Stimulated activated CD4-positive, alpha-beta T cell treated with anti-CD3 and anti-CD28 coated beads, Interleukin-1b, Interleukin-23, amount 100 ng/mL, for 24 hours (primary cell): ENCODE results near the gene SLC35A5.

Source experiments
- DNase-seq, 4 experiments: peaks; one replicate each; pipeline ENCODE4 v3.0.0-alpha.2; 2020; ENCODE audit warnings: low read depth in 4 of 4, low spot score in 1 of 4

SLC35A5 gene

DNA sequence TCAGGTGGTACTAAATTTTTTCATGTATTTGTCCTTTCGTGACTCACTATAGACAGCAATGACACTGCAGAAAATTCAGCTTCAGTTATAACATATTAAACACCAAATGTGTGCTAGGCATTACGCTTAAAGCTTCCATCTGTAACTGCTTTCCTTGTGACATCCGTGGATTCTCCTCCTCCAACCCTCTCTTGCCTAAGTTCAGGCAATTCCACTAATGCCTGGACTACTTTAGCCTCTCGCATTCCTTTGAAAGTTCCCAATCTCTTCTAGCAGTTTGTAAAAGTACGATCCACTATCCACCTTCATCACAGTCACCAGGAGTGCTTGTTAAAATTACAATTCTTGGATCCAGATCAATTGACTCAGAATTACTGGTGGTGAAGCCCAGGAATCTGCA lies 61.4 kb downstream of the SLC35A5 start:
- DNase-seq, result no peak

DNA sequence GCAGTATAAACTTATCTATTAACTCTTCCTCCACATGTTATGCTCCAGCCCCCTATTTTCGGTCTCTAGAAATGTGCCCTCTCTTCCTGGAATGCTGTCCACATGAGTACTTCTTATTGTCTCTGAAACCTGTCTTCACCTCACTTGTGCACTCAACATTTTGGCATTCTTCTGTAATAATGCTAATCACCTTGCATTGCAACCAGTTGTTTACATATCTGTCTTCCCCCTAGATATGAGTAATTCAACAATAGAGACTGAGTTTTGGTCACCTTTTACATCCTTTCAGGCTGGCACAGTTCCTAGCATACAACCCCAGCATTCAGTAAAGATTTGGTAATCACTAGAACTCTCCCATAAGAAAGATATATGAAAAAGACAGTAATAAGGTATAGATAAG lies 61.9 kb downstream of the SLC35A5 start:
- DNase-seq, result no peak

- DNase-seq, result no peak
Measured at GRCh38 chr3:112627419-112627818, 65.6 kb downstream of the SLC35A5 start.

DNA sequence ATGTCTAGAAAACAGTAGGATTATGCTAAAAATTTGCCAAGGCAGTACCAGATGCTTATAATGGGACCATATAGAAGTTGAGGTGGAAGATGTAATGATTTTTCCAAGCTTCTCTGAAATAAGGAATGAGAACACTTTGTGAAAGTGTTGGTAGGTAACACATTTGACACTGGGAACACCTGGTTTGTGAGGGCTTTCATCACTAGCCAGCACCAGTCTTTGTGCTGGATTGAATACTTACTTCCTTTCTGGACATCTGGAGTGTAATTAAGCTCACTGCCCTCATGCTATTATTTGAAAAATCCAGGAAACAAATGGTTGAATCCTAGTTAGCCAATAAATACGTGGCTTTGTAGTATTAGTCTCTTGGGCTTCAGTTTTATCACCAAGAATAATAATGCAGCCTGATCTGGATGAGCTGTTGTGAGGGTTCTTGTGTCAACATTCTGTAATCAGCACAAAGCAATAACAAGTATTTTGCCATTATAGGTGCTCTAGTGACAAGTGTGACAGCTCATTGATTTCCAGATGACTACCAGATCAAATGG lies 66.1 kb downstream of the SLC35A5 start:
- no peak for DNase-seq

- no peak for DNase-seq
Measured at GRCh38 chr3:112629425-112629824, 67.6 kb downstream of the SLC35A5 start.

DNA sequence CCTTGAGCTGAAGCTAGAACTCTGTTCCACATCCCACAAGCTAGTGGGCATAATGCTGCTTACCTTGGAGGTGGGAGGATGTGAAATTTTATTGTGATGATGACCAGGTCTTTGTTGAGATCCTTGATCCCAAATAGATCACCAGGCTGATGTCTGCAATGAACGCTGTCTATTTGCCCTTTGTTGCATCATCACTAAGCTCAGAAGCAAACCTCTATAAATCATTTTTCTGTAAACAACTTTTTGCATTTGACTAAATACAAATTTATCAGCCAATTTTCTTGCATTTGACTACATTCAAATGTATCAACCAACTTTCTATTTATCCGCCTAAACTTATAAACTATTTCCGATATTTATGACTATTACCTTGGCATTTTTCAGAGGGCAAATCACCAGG lies 69.4 kb downstream of the SLC35A5 start:
- DNase-seq, result no peak

GRCh38 chr3:112632596-112632995 lies 70.8 kb downstream of the SLC35A5 start:
- DNase-seq, result no peak

GRCh38 chr3:112633191-112633590 lies 71.3 kb downstream of the SLC35A5 start:
- DNase-seq, result no peak

GRCh38 chr3:112633757-112634156 lies 71.9 kb downstream of the SLC35A5 start:
- no peak for DNase-seq

GRCh38 chr3:112634786-112635541 lies 73.1 kb downstream of the SLC35A5 start:
- DNase-seq, result no peak
